ENCODE results near the gene RRN3.
"Not testable (repeated sequence)": the region's sequence is repeated elsewhere in the genome, so short reads cannot be mapped to it uniquely, and the experiment has no call there.

GRCh38 chr16:15140444-15141365 is 46.6 kb upstream of the RRN3 start:
- TF ChIP-seq CTCF, POLR2A, POLR2AphosphoS5 (IDR thresholded peaks at IDR 0.05): not testable (repeated sequence)
